Hepatocyte (in vitro differentiated cells): ENCODE data around the gene KCNMA1. TPM values are rescaled to one million over a fixed set of nuclear protein-coding genes. Genes with fewer than 3 reads are reported as not detected.
A peak's percentile ranks its signal among the peaks of the same experiment; 100 is the strongest.

ENCODE experiments used
- DNase-seq: peaks from one replicate; pipeline ENCODE4 v3.0.0-alpha.2; 2016; ENCODE audit warnings: low spot score
- H2AFZ ChIP-seq: fragments of 200-600 bp; sonication (generic); 2 replicates; pipeline ENCODE4 v1.6.0; 2016; ENCODE audit warnings: antibody characterized with exemption, mild to moderate bottlenecking
- H3K27ac ChIP-seq: fragments of 200-600 bp; sonication (generic); 2 replicates; pipeline ENCODE4 v1.5.1; 2016; ENCODE audit warnings: mild to moderate bottlenecking
- H3K27me3 ChIP-seq: fragments of 200-600 bp; sonication (generic); 2 replicates; pipeline ENCODE4 v1.6.1; 2016
- H3K36me3 ChIP-seq: fragments of 200-600 bp; sonication (generic); replicated peaks from 2 replicates; pipeline ENCODE4 v1.5.1; 2016; ENCODE audit warnings: low read depth; ENCODE audit not compliant: insufficient read depth
- H3K4me1 ChIP-seq: fragments of 200-600 bp; sonication (generic); 2 replicates; pipeline ENCODE4 v1.5.1; 2016; ENCODE audit warnings: mild to moderate bottlenecking, moderate library complexity; ENCODE audit not compliant: insufficient read depth
- H3K4me2 ChIP-seq: fragments of 200-600 bp; sonication (generic); 2 replicates; pipeline ENCODE4 v1.6.0; 2016
- H3K4me3 ChIP-seq: fragments of 200-600 bp; sonication (generic); 2 replicates; pipeline ENCODE4 v1.5.1; 2016; ENCODE audit warnings: mild to moderate bottlenecking
- H3K79me2 ChIP-seq: fragments of 200-600 bp; sonication (generic); 2 replicates; pipeline ENCODE4 v1.6.0; 2017; ENCODE audit warnings: mild to moderate bottlenecking
- H3K9me2 ChIP-seq: fragments of 200-600 bp; sonication (generic); replicated peaks from 2 replicates; pipeline ENCODE4 v1.6.0; 2017; ENCODE audit warnings: mild to moderate bottlenecking; ENCODE audit not compliant: insufficient read depth
- H3K9me3 ChIP-seq: fragments of 200-600 bp; sonication (generic); 2 replicates; pipeline ENCODE4 v1.5.1; 2016; ENCODE audit warnings: low read depth, mild to moderate bottlenecking
- H4K20me1 ChIP-seq: fragments of 200-600 bp; sonication (generic); 2 replicates; pipeline ENCODE4 v1.6.0; 2016; ENCODE audit warnings: mild to moderate bottlenecking; ENCODE audit not compliant: insufficient read depth, poor library complexity, severe bottlenecking
- CTCF ChIP-seq: fragments of 200-600 bp; sonication (generic); IDR thresholded peaks from 2 replicates; pipeline ENCODE4 v1.5.1; 2016; ENCODE audit warnings: antibody characterized with exemption, mild to moderate bottlenecking; ENCODE audit not compliant: poor library complexity
- EZH2 ChIP-seq: fragments of 200-600 bp; sonication (generic); IDR thresholded peaks from 2 replicates; pipeline ENCODE4 v1.6.1; 2016; ENCODE audit warnings: antibody characterized with exemption, mild to moderate bottlenecking, borderline replicate concordance
- EZH2phosphoT487 ChIP-seq: fragments of 200-600 bp; sonication (generic); IDR thresholded peaks from one replicate; pipeline ENCODE4 v1.6.1; 2018; ENCODE audit warnings: antibody characterized with exemption, mild to moderate bottlenecking, low read depth, moderate library complexity; ENCODE audit not compliant: unreplicated experiment, severe bottlenecking
- WGBS: methylation state at CpG from one replicate; pipeline ENCODE4 v1.1.6; 2016; ENCODE audit warnings: low lambda C conversion rate; ENCODE audit errors: missing lambda C conversion rate; 5-methylcytosine and 5-hydroxymethylcytosine counted together
- polyA plus RNA-seq: library from polyadenylated mRNA; unstranded; fragments of >200 nt; fragmentation: Nextera tagmentation; extraction: Ambion mirVana; gene quantifications from 2 replicates; pipeline ENCODE4 v1.2.1, GENCODE V29; 2016
- total RNA-seq: library from RNA; depleted of rRNA; stranded (reverse); fragments of >200 nt; gene quantifications from 2 replicates; pipeline ENCODE4 v1.2.3, GENCODE V29; 2014

Gene KCNMA1
- total and polyA plus RNA-seq, 2 experiments from 2014 or later: 42.6 to 73.3 TPM

DNA sequence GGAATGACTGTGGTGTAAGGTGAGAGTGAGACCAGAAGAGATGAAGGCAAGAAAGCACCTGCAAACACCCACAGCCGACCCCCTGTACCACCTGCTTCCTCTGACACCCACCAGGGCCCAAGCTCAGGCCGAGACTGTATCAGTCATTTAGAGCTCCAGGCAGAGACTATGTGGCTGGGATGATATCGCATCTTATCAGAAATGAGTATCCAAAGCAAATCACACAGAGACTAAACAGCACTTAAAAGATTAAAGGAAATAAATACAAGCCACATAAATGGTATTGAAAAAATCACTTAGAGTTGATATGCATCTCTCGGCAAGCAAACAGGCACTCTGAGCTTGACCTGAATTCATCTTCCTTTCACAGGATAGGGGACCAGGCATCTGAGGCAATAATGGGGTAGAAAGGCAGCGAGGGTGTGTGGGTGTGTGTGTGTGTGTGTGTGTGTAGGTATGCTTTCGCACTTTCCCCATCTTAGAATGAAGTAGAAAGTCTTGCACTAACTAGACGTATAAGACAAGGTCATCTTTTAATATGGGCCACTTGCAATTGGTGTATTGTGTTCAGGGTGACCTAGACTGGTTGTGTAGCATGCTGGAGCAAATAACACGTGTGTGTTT lies 665.9 kb downstream of the KCNMA1 start:
- peaks cover 40% of the 10 kb centered on the region for H3K4me1 ChIP-seq
- H3K4me3 ChIP-seq: no peak overlapping the region
- H3K4me2 ChIP-seq: no peak overlapping the region
- no peaks in the 10 kb centered on the region for H3K27me3 ChIP-seq
- H4K20me1 ChIP-seq: no peaks in the 10 kb centered on the region
- no peak for DNase-seq
- no peaks in the 10 kb centered on the region for H3K9me3 ChIP-seq
- peak overlapping the region; percentile 59 for H3K27ac ChIP-seq
- H2AFZ ChIP-seq: no peak overlapping the region
- H3K9me2 ChIP-seq: no peaks in the 10 kb centered on the region
- no peaks in the 10 kb centered on the region for H3K36me3 ChIP-seq
- 63% methylated on average over 8 of the region's 8 CpGs for WGBS
- no peaks in the 10 kb centered on the region for H3K79me2 ChIP-seq
- TF ChIP-seq CTCF: no peak
- TF ChIP-seq EZH2phosphoT487: no peak
- TF ChIP-seq EZH2: no peak

- no peak overlapping the region for H3K4me2 ChIP-seq
- peaks cover 40% of the 10 kb centered on the region for H3K4me1 ChIP-seq
- H2AFZ ChIP-seq: no peak overlapping the region
- H3K9me3 ChIP-seq: no peaks in the 10 kb centered on the region
- peak overlapping the region; percentile 9 for H3K27ac ChIP-seq
- no peaks in the 10 kb centered on the region for H3K27me3 ChIP-seq
- H3K4me3 ChIP-seq: no peak overlapping the region
- TF ChIP-seq EZH2phosphoT487 (no peak), CTCF (no peak), EZH2 (no peak)
- H3K9me2 ChIP-seq: no peaks in the 10 kb centered on the region
- WGBS: 66% methylated on average over 6 of the region's 6 CpGs
- no peak for DNase-seq
- H3K79me2 ChIP-seq: no peaks in the 10 kb centered on the region
- no peaks in the 10 kb centered on the region for H4K20me1 ChIP-seq
- no peaks in the 10 kb centered on the region for H3K36me3 ChIP-seq
These were observed 666.7 kb downstream of the KCNMA1 start for GRCh38 chr10:76970711-76971519.

GRCh38 chr10:76969366-76969948 lies 668.2 kb downstream of the KCNMA1 start:
- Histone ChIP-seq H4K20me1 (no peaks in the 10 kb centered on the region), H2AFZ (no peak overlapping the region), H3K27ac (no peak overlapping the region), H3K27me3 (no peaks in the 10 kb centered on the region), H3K36me3 (no peaks in the 10 kb centered on the region), H3K9me3 (no peaks in the 10 kb centered on the region), H3K4me3 (no peak overlapping the region), H3K4me2 (no peak overlapping the region), H3K4me1 (peaks cover 35% of the 10 kb centered on the region), H3K9me2 (no peaks in the 10 kb centered on the region), H3K79me2 (no peaks in the 10 kb centered on the region)
- WGBS: 61% methylated on average over 8 of the region's 9 CpGs
- no peak for TF ChIP-seq EZH2
- no peak for TF ChIP-seq EZH2phosphoT487
- TF ChIP-seq CTCF: no peak
- no peak for DNase-seq
